Measurements from ENCODE around the gene GAREM1.

Gene GAREM1

GRCh38 chr18:32368170-32368569 lies 102.5 kb downstream of the GAREM1 start:
- Histone ChIP-seq H3K27me3 (ENCODE audit: insufficient read depth, low read length) (no peaks in the 10 kb centered on the region), H2AFZ (ENCODE audit: low read length) (no peak overlapping the region), H3K79me2 (ENCODE audit: insufficient read depth, low read length) (no peaks in the 10 kb centered on the region), H3K9me2 (ENCODE audit: low read depth, low read length) (no peaks in the 10 kb centered on the region), H3K4me3 (ENCODE audit: low read depth, low read length, poor library complexity, severe bottlenecking) (no peak overlapping the region), H3F3A (ENCODE audit: insufficient read depth, low read length) (no peaks in the 10 kb centered on the region), H3K4me1 (ENCODE audit: insufficient read depth, low read length, severe bottlenecking) (no peaks in the 10 kb centered on the region), H3K27ac (ENCODE audit: low read depth, low read length, poor library complexity, severe bottlenecking) (no peak overlapping the region), H3K36me3 (ENCODE audit: insufficient read depth, low read length) (no peaks in the 10 kb centered on the region), H3K9ac (ENCODE audit: low read length) (no peak overlapping the region), H3K9me3 (ENCODE audit: low read length) (no peaks in the 10 kb centered on the region), H3K4me2 (ENCODE audit: low read length) (no peak overlapping the region), H4K20me1 (ENCODE audit: insufficient read depth, low read length) (no peaks in the 10 kb centered on the region; the same call in 1 of the 2 replicates)
- TF ChIP-seq EZH2 (IDR thresholded peaks at IDR 0.05; ENCODE audit: borderline replicate concordance, low read length): no peak
- TF ChIP-seq, protein P1, sequence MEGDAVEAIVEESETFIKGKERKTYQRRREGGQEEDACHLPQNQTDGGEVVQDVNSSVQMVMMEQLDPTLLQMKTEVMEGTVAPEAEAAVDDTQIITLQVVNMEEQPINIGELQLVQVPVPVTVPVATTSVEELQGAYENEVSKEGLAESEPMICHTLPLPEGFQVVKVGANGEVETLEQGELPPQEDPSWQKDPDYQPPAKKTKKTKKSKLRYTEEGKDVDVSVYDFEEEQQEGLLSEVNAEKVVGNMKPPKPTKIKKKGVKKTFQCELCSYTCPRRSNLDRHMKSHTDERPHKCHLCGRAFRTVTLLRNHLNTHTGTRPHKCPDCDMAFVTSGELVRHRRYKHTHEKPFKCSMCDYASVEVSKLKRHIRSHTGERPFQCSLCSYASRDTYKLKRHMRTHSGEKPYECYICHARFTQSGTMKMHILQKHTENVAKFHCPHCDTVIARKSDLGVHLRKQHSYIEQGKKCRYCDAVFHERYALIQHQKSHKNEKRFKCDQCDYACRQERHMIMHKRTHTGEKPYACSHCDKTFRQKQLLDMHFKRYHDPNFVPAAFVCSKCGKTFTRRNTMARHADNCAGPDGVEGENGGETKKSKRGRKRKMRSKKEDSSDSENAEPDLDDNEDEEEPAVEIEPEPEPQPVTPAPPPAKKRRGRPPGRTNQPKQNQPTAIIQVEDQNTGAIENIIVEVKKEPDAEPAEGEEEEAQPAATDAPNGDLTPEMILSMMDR (IDR thresholded peaks at IDR 0.05; ENCODE audit: low read length): no peak

- H3K9ac ChIP-seq (ENCODE audit: low read length): no peak overlapping the region
- H3K27ac ChIP-seq (ENCODE audit: low read depth, low read length, poor library complexity, severe bottlenecking): no peak overlapping the region
- no peak overlapping the region for H3K4me2 ChIP-seq (ENCODE audit: low read length)
- no peaks in the 10 kb centered on the region for H3K9me3 ChIP-seq (ENCODE audit: low read length)
- TF ChIP-seq, protein P1 (IDR thresholded peaks at IDR 0.05; ENCODE audit: low read length): no peak
- no peak for TF ChIP-seq EZH2 (IDR thresholded peaks at IDR 0.05; ENCODE audit: borderline replicate concordance, low read length)
- H2AFZ ChIP-seq (ENCODE audit: low read length): no peak overlapping the region
- no peaks in the 10 kb centered on the region for H3K9me2 ChIP-seq (ENCODE audit: low read depth, low read length)
- no peaks in the 10 kb centered on the region for H3F3A ChIP-seq (ENCODE audit: insufficient read depth, low read length)
- no peaks in the 10 kb centered on the region for H3K4me1 ChIP-seq (ENCODE audit: insufficient read depth, low read length, severe bottlenecking)
- no peak overlapping the region for H3K4me3 ChIP-seq (ENCODE audit: low read depth, low read length, poor library complexity, severe bottlenecking)
- H4K20me1 ChIP-seq (ENCODE audit: insufficient read depth, low read length): no peaks in the 10 kb centered on the region; the same call in 1 of the 2 replicates
- no peaks in the 10 kb centered on the region for H3K79me2 ChIP-seq (ENCODE audit: insufficient read depth, low read length)
- H3K36me3 ChIP-seq (ENCODE audit: insufficient read depth, low read length): no peaks in the 10 kb centered on the region
- H3K27me3 ChIP-seq (ENCODE audit: insufficient read depth, low read length): no peaks in the 10 kb centered on the region
Observed at GRCh38 chr18:32366586-32367538, 103.8 kb downstream of the GAREM1 start.

GRCh38 chr18:32362484-32362883 lies 108.2 kb downstream of the GAREM1 start:
- Histone ChIP-seq H4K20me1 (ENCODE audit: insufficient read depth, low read length) (no peaks in the 10 kb centered on the region; the same call in 1 of the 2 replicates), H3K27ac (ENCODE audit: low read depth, low read length, poor library complexity, severe bottlenecking) (no peak overlapping the region), H3K4me2 (ENCODE audit: low read length) (no peak overlapping the region), H3K27me3 (ENCODE audit: insufficient read depth, low read length) (no peaks in the 10 kb centered on the region), H3K9me2 (ENCODE audit: low read depth, low read length) (no peaks in the 10 kb centered on the region), H3K4me1 (ENCODE audit: insufficient read depth, low read length, severe bottlenecking) (no peaks in the 10 kb centered on the region), H3K4me3 (ENCODE audit: low read depth, low read length, poor library complexity, severe bottlenecking) (no peak overlapping the region), H3K9ac (ENCODE audit: low read length) (no peak overlapping the region), H2AFZ (ENCODE audit: low read length) (no peak overlapping the region), H3F3A (ENCODE audit: insufficient read depth, low read length) (no peaks in the 10 kb centered on the region), H3K79me2 (ENCODE audit: insufficient read depth, low read length) (no peaks in the 10 kb centered on the region), H3K9me3 (ENCODE audit: low read length) (no peaks in the 10 kb centered on the region), H3K36me3 (ENCODE audit: insufficient read depth, low read length) (no peaks in the 10 kb centered on the region)
- TF ChIP-seq EZH2 (IDR thresholded peaks at IDR 0.05; ENCODE audit: borderline replicate concordance, low read length): no peak
- TF ChIP-seq, protein P1 (IDR thresholded peaks at IDR 0.05; ENCODE audit: low read length): no peak
